Endothelial cell of umbilical vein (primary cell): ENCODE data around the gene TMEM150C. TPM values are rescaled to one million over a fixed set of nuclear protein-coding genes. Genes with fewer than 3 reads are reported as not detected.

Experiments
- BruUV-seq: library from RNA; stranded (reverse); fragments of 400-500 nt; replicated peaks from 2 replicates; lab custom pipeline; 2021; lab: Mats Ljungman, UMichigan
- CTCF ChIA-PET: fragments of 300-600, 350-600 bp; sonication (Branson Sonifier 250); formaldehyde crosslinking; loops from one replicate; lab custom pipeline; 2021; ENCODE audit warnings: antibody characterized with exemption, inconsistent platforms; lab: Charles Lee
- POLR2A ChIA-PET: fragments of 300-600, 350-600 bp; sonication (Branson Sonifier 250); formaldehyde crosslinking; loops from one replicate; lab custom pipeline; 2021; ENCODE audit warnings: antibody characterized with exemption, inconsistent platforms; lab: Charles Lee
- DNase-seq: peaks from one replicate; pipeline ENCODE4 v3.0.0-alpha.2; 2011; ENCODE audit warnings: low read depth, low spot score
- FAIRE-seq: peaks from 2 replicates; lab custom pipeline; 2011; peaks lifted over from hg19 to GRCh38; lab: Jason Lieb, UNC
- H2AFZ ChIP-seq: 2 replicates; pipeline ENCODE4 v1.6.0; 2012; ENCODE audit warnings: low read depth, low read length, control low read depth, inconsistent platforms
- H3K27ac ChIP-seq: 2 replicates; pipeline ENCODE4 v1.5.1; 2011; ENCODE audit warnings: low read depth, mild to moderate bottlenecking, control low read depth, low read length, moderate library complexity; ENCODE audit not compliant: insufficient read depth
- H3K27me3 ChIP-seq, 2 experiments: 2 replicates each; pipeline versions ENCODE4 v1.6.0 to v1.6.1; 2011; ENCODE audit warnings: low read length in 2 of 2, mixed read lengths in 1 of 2; ENCODE audit not compliant: control insufficient read depth in 2 of 2, insufficient read depth in 2 of 2
- H3K36me3 ChIP-seq, 2 experiments: 2 replicates in 1 of 2; 3 replicates in 1 of 2; pipeline ENCODE4 v1.5.1; 2011; ENCODE audit warnings: low read length in 2 of 2, mild to moderate bottlenecking in 1 of 2, moderate library complexity in 1 of 2; ENCODE audit not compliant: control insufficient read depth in 2 of 2, insufficient read depth in 2 of 2; ENCODE audit errors: extremely low read depth in 1 of 2
- H3K4me1 ChIP-seq: 3 replicates; pipeline ENCODE4 v1.5.1; 2011; ENCODE audit warnings: mild to moderate bottlenecking, low read length; ENCODE audit not compliant: control insufficient read depth, insufficient read depth; ENCODE audit errors: extremely low read depth
- H3K4me2 ChIP-seq: 2 replicates; pipeline ENCODE4 v1.6.1; 2011; ENCODE audit warnings: low read length, control low read depth, mixed read lengths; ENCODE audit not compliant: insufficient read depth
- H3K4me3 ChIP-seq, 3 experiments: fragments of 200-600 bp in 1 of 3; sonication (generic), shearing (Covaris generic) in 1 of 3; replicated peaks in 1 of 3; 2 replicates each; pipeline ENCODE4 v1.5.1; 2011 to 2016; ENCODE audit warnings: control low read depth in 3 of 3, low read length in 3 of 3, mild to moderate bottlenecking in 2 of 3, inconsistent platforms in 1 of 3, low read depth in 1 of 3, moderate library complexity in 1 of 3; ENCODE audit not compliant: insufficient read depth in 1 of 3
- H3K79me2 ChIP-seq: 2 replicates; pipeline ENCODE4 v1.6.0; 2012; ENCODE audit warnings: low read length, inconsistent platforms; ENCODE audit not compliant: control insufficient read depth, insufficient read depth
- H3K9ac ChIP-seq: replicated peaks from 2 replicates; pipeline ENCODE3; 2011; ENCODE audit warnings: low read length, control low read depth; ENCODE audit not compliant: insufficient read depth; ENCODE audit errors: extremely low read depth
- H3K9me1 ChIP-seq: replicated peaks from 3 replicates; pipeline ENCODE4 v1.6.0; 2011; ENCODE audit warnings: mild to moderate bottlenecking, low read length; ENCODE audit not compliant: control insufficient read depth, insufficient read depth; ENCODE audit errors: extremely low read depth
- H3K9me3 ChIP-seq: replicated peaks from 2 replicates; pipeline ENCODE4 v1.5.1; 2012; ENCODE audit warnings: low read length, inconsistent platforms; ENCODE audit not compliant: control insufficient read depth, insufficient read depth
- H4K20me1 ChIP-seq: replicated peaks from 2 replicates; pipeline ENCODE3; 2011; ENCODE audit warnings: mild to moderate bottlenecking, low read length; ENCODE audit not compliant: control insufficient read depth, insufficient read depth; ENCODE audit errors: extremely low read depth
- CTCF ChIP-seq, 2 donors: IDR thresholded peaks; 1 replicate in 1 of 2; 2 replicates in 1 of 2; pipeline ENCODE4 v1.5.1; 2011; ENCODE audit warnings: low read length in 2 of 2, mild to moderate bottlenecking in 2 of 2, moderate library complexity in 2 of 2, control low read depth in 1 of 2, inconsistent platforms in 1 of 2, low read depth in 1 of 2; ENCODE audit not compliant: insufficient read depth in 1 of 2; ENCODE audit errors: extremely low read depth in 1 of 2
- EZH2 ChIP-seq: IDR thresholded peaks from 2 replicates; pipeline ENCODE4 v1.6.1; 2012; ENCODE audit warnings: borderline replicate concordance, low read depth, mild to moderate bottlenecking, moderate library complexity, low read length, inconsistent platforms; ENCODE audit not compliant: severe bottlenecking
- FOS ChIP-seq: IDR thresholded peaks from 2 replicates; pipeline ENCODE4 v1.6.1; 2011; ENCODE audit warnings: mild to moderate bottlenecking, low read length, moderate library complexity, borderline replicate concordance; ENCODE audit not compliant: insufficient read depth
- GATA2 ChIP-seq: IDR thresholded peaks from 2 replicates; pipeline ENCODE4 v1.7.0; 2011; ENCODE audit warnings: low read depth, mild to moderate bottlenecking, moderate library complexity, mixed read lengths, low read length; ENCODE audit not compliant: insufficient read length, insufficient read depth
- JUN ChIP-seq: IDR thresholded peaks from 2 replicates; pipeline ENCODE4 v1.6.1; 2011; ENCODE audit warnings: borderline replicate concordance, low read depth; ENCODE audit not compliant: insufficient read length, insufficient read depth
- MAX ChIP-seq: IDR thresholded peaks from 2 replicates; pipeline ENCODE4 v1.6.1; 2011; ENCODE audit not compliant: insufficient read depth, insufficient read length
- MYC ChIP-seq: IDR thresholded peaks from one replicate; pipeline ENCODE4 v1.6.1; 2011; ENCODE audit warnings: mild to moderate bottlenecking, low read depth, low read length
- POLR2A ChIP-seq: IDR thresholded peaks from 2 replicates; pipeline ENCODE4 v1.6.1; 2012; ENCODE audit warnings: low read depth, mild to moderate bottlenecking, control low read depth, low read length
- POLR2AphosphoS5 ChIP-seq: IDR thresholded peaks from 2 replicates; pipeline ENCODE4 v1.6.1; 2012; ENCODE audit warnings: low read depth, mild to moderate bottlenecking, control low read depth, low read length, moderate library complexity; ENCODE audit not compliant: insufficient read depth
- dilution Hi-C: fragments of 300-500 bp; cut with MboI; formaldehyde crosslinking; loops from one replicate; pipeline ENCODE4 v1.15.0; 2019; ENCODE audit warnings: low sequenced_read_pairs; ENCODE audit not compliant: extremely low pct_ligation_motif_present
- intact Hi-C: fragments of 100-400 bp; cut with micrococcal nuclease; formaldehyde crosslinking; loops from one replicate; pipeline ENCODE4 v1.10.0; 2022
- polyA plus RNA-seq, 4 experiments: library from polyadenylated mRNA; depleted of rRNA in 3 of 4; stranded (reverse) in 3 of 4; unstranded in 1 of 4; fragments of >200 nt; gene quantifications; 2 replicates each; pipeline versions ENCODE4 v1.2.1 to v1.2.3, GENCODE V29; 2011 to 2012; ENCODE audit warnings: missing spikeins in 1 of 4
- total RNA-seq: library from RNA; stranded (reverse); gene quantifications from 2 replicates; pipeline ENCODE4 v1.2.3, GENCODE V29; 2021

The TMEM150C gene
- total and polyA plus RNA-seq, 2 donors (not counting 3 experiments of a cell fraction or from before 2014, with no cell fraction given), result 4.1 to 6.6 TPM

- no peak overlapping the region for H3K4me3 ChIP-seq
- H3K27ac ChIP-seq, result peak overlapping the region; percentile 80
- H3K27me3 ChIP-seq, result no peaks in the 10 kb centered on the region
- H3K9ac ChIP-seq, result peak overlapping the region; percentile 27
- peaks cover 40% of the 10 kb centered on the region for H3K4me1 ChIP-seq
- peak overlapping the region; percentile 35 for H2AFZ ChIP-seq
- POLR2A ChIA-PET, result no interaction called here
- dilution Hi-C loops (no loop called here), intact Hi-C loops (loop anchor here (1.0 to 5.0 kb wide), 2 partner anchors 45 to 50 kb away; no protein-coding TSS in a partner anchor)
- no peaks in the 10 kb centered on the region for H4K20me1 ChIP-seq
- TF ChIP-seq MYC (no peak), EZH2 (no peak), POLR2A (no peak), FOS (peak; percentile 61), CTCF (IDR thresholded peaks at IDR 0.05; ENCODE audit: extremely low read depth in 1 of 2, insufficient read depth in 1 of 2, low read depth in 1 of 2, low read length in 2 of 2) (no peak), JUN (peak; percentile 88), POLR2AphosphoS5 (no peak), GATA2 (peak; percentile 71), MAX (no peak)
- CTCF ChIA-PET, result interaction anchor here (0.6 to 4.7 kb wide), 2 partner anchors 54 to 222 kb away, joined by 3 to 31 read pairs; no protein-coding TSS in a partner anchor
- FAIRE-seq, result peak; percentile 74
- peak overlapping the region; percentile 65 for H3K4me2 ChIP-seq
- no TSS peak for BruUV-seq
- H3K9me3 ChIP-seq, result no peaks in the 10 kb centered on the region
- no peaks in the 10 kb centered on the region for H3K36me3 ChIP-seq
- H3K79me2 ChIP-seq, result no peaks in the 10 kb centered on the region
- no peaks in the 10 kb centered on the region for H3K9me1 ChIP-seq
- peak; percentile 83 for DNase-seq
These were observed 44.7 kb downstream of the TMEM150C start for GRCh38 chr4:82517043-82517442.
